Left renal pelvis (tissue), 4 donors: ENCODE measurements around the gene MCRIP1. TPM values are rescaled to one million over a fixed set of nuclear protein-coding genes. Genes with fewer than 3 reads are reported as not detected.
A peak's percentile ranks its signal among the peaks of the same experiment; 100 is the strongest.

Source experiments
- DNase-seq, 4 donors: peaks; one replicate each; pipeline ENCODE4 v3.0.0-alpha.2; 2013; ENCODE audit warnings: low read depth in 4 of 4, low spot score in 3 of 4
- polyA plus RNA-seq, 4 donors: library from polyadenylated mRNA; unstranded; fragments of 120-200 nt; gene quantifications; one replicate each; pipeline ENCODE4 v1.2.1, GENCODE V29; 2013; ENCODE audit not compliant: insufficient read length in 4 of 4

MCRIP1 gene
- polyA plus RNA-seq, 4 donors, result 76.5 to 114 (median 90.4) TPM

- no peak for DNase-seq
Observed at GRCh38 chr17:81863123-81863675, 30.1 kb upstream of the MCRIP1 start.

- DNase-seq, result peak; percentile 100
Observed at GRCh38 chr17:81860756-81861568, 27.9 kb upstream of the MCRIP1 start.

- DNase-seq, result no peak
Observed at GRCh38 chr17:81859906-81860755, 27.0 kb upstream of the MCRIP1 start, which contains the start of gene P4HB. Gene P4HB (minus strand): TSS chr17:81860535. CDS start chr17:81860471, 64 bp downstream.

GRCh38 chr17:81858967-81859905, 26.1 kb upstream of the MCRIP1 start:
- DNase-seq, result no peak

GRCh38 chr17:81858170-81858966, 25.3 kb upstream of the MCRIP1 start:
- DNase-seq, result no peak

GRCh38 chr17:81854974-81855774, 22.1 kb upstream of the MCRIP1 start:
- DNase-seq, result no peak

GRCh38 chr17:81852237-81852636, 19.1 kb upstream of the MCRIP1 start:
- DNase-seq, result no peak

GRCh38 chr17:81851423-81851822, 18.3 kb upstream of the MCRIP1 start:
- DNase-seq, result no peak

- DNase-seq, result no peak
Observed at GRCh38 chr17:81849457-81849856, 16.4 kb upstream of the MCRIP1 start.

- DNase-seq, result no peak
Observed at GRCh38 chr17:81846743-81847689, 13.9 kb upstream of the MCRIP1 start.

- no peak for DNase-seq
Observed at GRCh38 chr17:81845881-81846742, 13.0 kb upstream of the MCRIP1 start.

GRCh38 chr17:81845361-81845760, 12.3 kb upstream of the MCRIP1 start:
- no peak for DNase-seq

- DNase-seq, result no peak
Observed at GRCh38 chr17:81844887-81845286, 11.8 kb upstream of the MCRIP1 start.

- DNase-seq, result no peak
Observed at GRCh38 chr17:81844327-81844851, 11.3 kb upstream of the MCRIP1 start.

GRCh38 chr17:81843713-81844326, 10.7 kb upstream of the MCRIP1 start:
- no peak for DNase-seq
